ENCODE results near the gene CD84. TPM values are rescaled to one million over a fixed set of nuclear protein-coding genes. Genes with fewer than 3 reads are reported as not detected.
A peak's percentile ranks its signal among the peaks of the same experiment; 100 is the strongest.
"Not testable (repeated sequence)": the region's sequence is repeated elsewhere in the genome, so short reads cannot be mapped to it uniquely, and the experiment has no call there.

The CD84 gene
- total and polyA plus RNA-seq, 3 donors from 2014 or later, result 6.4 to 7.7 (median 6.9) TPM

GRCh38 chr1:160560806-160561205, 18.5 kb downstream of the CD84 start:
- intact Hi-C loops (cut with DNase I; ENCODE audit: low total_unique reads), result no loop called here
- no peak overlapping the region for H3K4me3 ChIP-seq
- no peak for DNase-seq
- TF ChIP-seq, protein P1, sequence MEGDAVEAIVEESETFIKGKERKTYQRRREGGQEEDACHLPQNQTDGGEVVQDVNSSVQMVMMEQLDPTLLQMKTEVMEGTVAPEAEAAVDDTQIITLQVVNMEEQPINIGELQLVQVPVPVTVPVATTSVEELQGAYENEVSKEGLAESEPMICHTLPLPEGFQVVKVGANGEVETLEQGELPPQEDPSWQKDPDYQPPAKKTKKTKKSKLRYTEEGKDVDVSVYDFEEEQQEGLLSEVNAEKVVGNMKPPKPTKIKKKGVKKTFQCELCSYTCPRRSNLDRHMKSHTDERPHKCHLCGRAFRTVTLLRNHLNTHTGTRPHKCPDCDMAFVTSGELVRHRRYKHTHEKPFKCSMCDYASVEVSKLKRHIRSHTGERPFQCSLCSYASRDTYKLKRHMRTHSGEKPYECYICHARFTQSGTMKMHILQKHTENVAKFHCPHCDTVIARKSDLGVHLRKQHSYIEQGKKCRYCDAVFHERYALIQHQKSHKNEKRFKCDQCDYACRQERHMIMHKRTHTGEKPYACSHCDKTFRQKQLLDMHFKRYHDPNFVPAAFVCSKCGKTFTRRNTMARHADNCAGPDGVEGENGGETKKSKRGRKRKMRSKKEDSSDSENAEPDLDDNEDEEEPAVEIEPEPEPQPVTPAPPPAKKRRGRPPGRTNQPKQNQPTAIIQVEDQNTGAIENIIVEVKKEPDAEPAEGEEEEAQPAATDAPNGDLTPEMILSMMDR (IDR thresholded peaks at IDR 0.05), result no peak
- no peak for TF ChIP-seq POLR2A (IDR thresholded peaks at IDR 0.05)
- no peaks in the 10 kb centered on the region for H3K36me3 ChIP-seq (ENCODE audit: low read depth, missing control alignments)
- H3K27ac ChIP-seq, result peak overlapping the region in 1 of 2 donors; percentile 33
- H3K27me3 ChIP-seq, result no peaks in the 10 kb centered on the region
- no peaks in the 10 kb centered on the region for H3K9me3 ChIP-seq
- H3K4me1 ChIP-seq, result peaks cover 2% of the 10 kb centered on the region

GRCh38 chr1:160560045-160560705, 19.1 kb downstream of the CD84 start:
- no peaks in the 10 kb centered on the region for H3K4me1 ChIP-seq
- H3K4me3 ChIP-seq, result no peak overlapping the region
- 86% methylated on average over 4 of the region's 4 CpGs for WGBS, 2 donors
- TF ChIP-seq POLR2A (IDR thresholded peaks at IDR 0.05), result no peak
- TF ChIP-seq, protein P1 (IDR thresholded peaks at IDR 0.05), result no peak
- no peaks in the 10 kb centered on the region for H3K9me3 ChIP-seq
- peak overlapping the region in 1 of 2 donors; percentile 33 for H3K27ac ChIP-seq
- H3K27me3 ChIP-seq, result no peaks in the 10 kb centered on the region
- no peaks in the 10 kb centered on the region for H3K36me3 ChIP-seq (ENCODE audit: low read depth, missing control alignments)
- DNase-seq, result no peak
- intact Hi-C loops (cut with DNase I; ENCODE audit: low total_unique reads), result no loop called here

DNA sequence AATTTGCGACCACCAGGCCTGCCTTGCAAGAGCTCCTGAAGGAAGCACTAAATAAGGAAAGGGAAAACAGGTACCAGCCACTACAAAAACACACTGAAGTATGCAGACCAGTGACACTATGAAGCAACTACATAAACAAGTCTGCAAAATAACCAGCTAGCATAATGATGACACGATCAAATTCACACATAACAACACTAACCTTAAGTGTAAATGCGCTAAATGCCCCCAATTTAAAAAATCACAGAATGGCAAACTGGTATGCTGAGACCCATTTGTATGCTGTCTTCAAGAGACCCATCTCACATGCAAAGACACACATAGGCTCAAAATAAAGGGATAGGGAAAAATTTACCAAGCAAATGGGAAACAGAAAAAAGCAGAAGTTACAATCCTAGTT, 19.9 kb downstream of the CD84 start:
- H3K36me3 ChIP-seq (ENCODE audit: low read depth, missing control alignments), result not testable (repeated sequence)

GRCh38 chr1:160558660-160559380, 20.5 kb downstream of the CD84 start:
- no peak overlapping the region for H3K4me3 ChIP-seq
- 84 to 85% methylated on average over 4 of the region's 4 CpGs for WGBS, 2 donors
- no peaks in the 10 kb centered on the region for H3K27me3 ChIP-seq
- no peaks in the 10 kb centered on the region for H3K4me1 ChIP-seq
- no peaks in the 10 kb centered on the region for H3K36me3 ChIP-seq (ENCODE audit: low read depth, missing control alignments)
- intact Hi-C loops (cut with DNase I; ENCODE audit: low total_unique reads), result no loop called here
- H3K9me3 ChIP-seq, result no peaks in the 10 kb centered on the region
- TF ChIP-seq POLR2A (IDR thresholded peaks at IDR 0.05), result no peak
- TF ChIP-seq, protein P1 (IDR thresholded peaks at IDR 0.05), result no peak
- no peak overlapping the region for H3K27ac ChIP-seq
- no peak for DNase-seq

More for the DNA sequence above, 19.9 kb downstream of the CD84 start:
- intact Hi-C loops (cut with DNase I; ENCODE audit: low total_unique reads); H3K27me3 ChIP-seq; H3K9me3 ChIP-seq; H3K27ac ChIP-seq; DNase-seq; H3K4me3 ChIP-seq; H3K4me1 ChIP-seq: not testable (repeated sequence)
- 82 to 96% methylated on average over 3 of the region's 3 CpGs for WGBS, 2 donors

- no peak for TF ChIP-seq POLR2A (IDR thresholded peaks at IDR 0.05)
- TF ChIP-seq, protein P1 (IDR thresholded peaks at IDR 0.05), result no peak
- no peak for DNase-seq
- no peaks in the 10 kb centered on the region for H3K9me3 ChIP-seq
- H3K27ac ChIP-seq, result no peak overlapping the region
- no peaks in the 10 kb centered on the region for H3K36me3 ChIP-seq (ENCODE audit: low read depth, missing control alignments)
- no peaks in the 10 kb centered on the region for H3K4me1 ChIP-seq
- no peak overlapping the region for H3K4me3 ChIP-seq
- intact Hi-C loops (cut with DNase I; ENCODE audit: low total_unique reads), result no loop called here
- H3K27me3 ChIP-seq, result no peaks in the 10 kb centered on the region
- 73% methylated on average over 2 to 4 of the region's 4 CpGs for WGBS, 2 donors
Observed at GRCh38 chr1:160553778-160554177, 25.5 kb downstream of the CD84 start.
